ENCODE results near the gene ITPR3. TPM values are rescaled to one million over a fixed set of nuclear protein-coding genes. Genes with fewer than 3 reads are reported as not detected.

ITPR3 gene
- total RNA-seq, 2 donors from 2014 or later, result 29.6 to 33.3 TPM

GRCh38 chr6:33633462-33634158 is 12.5 kb downstream of the ITPR3 start:
- peak overlapping the region; percentile 65 for H3K4me3 Mint-ChIP-seq

GRCh38 chr6:33634161-33634727 is 13.1 kb downstream of the ITPR3 start:
- WGBS, 2 experiments (ENCODE audit: insufficient coverage in 1 of 2, insufficient read length in 1 of 2), result 14 to 25% methylated on average over 11 to 15 of the region's 15 CpGs
- Histone ChIP-seq H3K27ac (ENCODE audit: low read depth, low read length) (no peak overlapping the region), H3K4me1 (ENCODE audit: control insufficient read depth, insufficient read depth, low read length) (peaks cover 7% of the 10 kb centered on the region), H3K36me3 (ENCODE audit: control insufficient read depth, insufficient read depth, low read length) (no peaks in the 10 kb centered on the region), H3K4me3 (ENCODE audit: low read length) (peak overlapping the region; percentile 85), H3K9ac (ENCODE audit: extremely low read depth, low read length, poor library complexity, severe bottlenecking) (no peak overlapping the region), H3K9me3 (ENCODE audit: control insufficient read depth, low read length) (no peaks in the 10 kb centered on the region), H3K27me3 (ENCODE audit: control insufficient read depth, insufficient read depth, low read length, poor library complexity, severe bottlenecking) (no peaks in the 10 kb centered on the region)
- H3K27ac Mint-ChIP-seq, result peak overlapping the region; percentile 67
- no peaks in the 10 kb centered on the region for H3K27me3 Mint-ChIP-seq (ENCODE audit: insufficient read depth)
- H3K4me3 Mint-ChIP-seq, result peak overlapping the region; percentile 65
- no peaks in the 10 kb centered on the region for H3K9me3 Mint-ChIP-seq
- H3K36me3 Mint-ChIP-seq (ENCODE audit: low read depth), result peaks cover 6% of the 10 kb centered on the region
- DNase-seq, result no peak
- peaks cover 51% of the 10 kb centered on the region for H3K4me1 Mint-ChIP-seq
- no peak for TF ChIP-seq CTCF (conservative IDR thresholded peaks at IDR 0.05)

More at GRCh38 chr6:33633462-33634158, 12.5 kb downstream of the ITPR3 start:
- Mint-ChIP-seq H3K9me3 (no peaks in the 10 kb centered on the region), H3K36me3 (ENCODE audit: low read depth) (peaks cover 3% of the 10 kb centered on the region), H3K4me1 (peaks cover 49% of the 10 kb centered on the region), H3K27ac (peak overlapping the region; percentile 67), H3K27me3 (ENCODE audit: insufficient read depth) (no peaks in the 10 kb centered on the region)
- 0 to 1% methylated on average over 20 to 86 of the region's 86 CpGs for WGBS, 2 experiments (ENCODE audit: insufficient coverage in 1 of 2, insufficient read length in 1 of 2)
- Histone ChIP-seq H3K27me3 (ENCODE audit: control insufficient read depth, insufficient read depth, low read length, poor library complexity, severe bottlenecking) (no peaks in the 10 kb centered on the region), H3K4me3 (ENCODE audit: low read length) (peak overlapping the region; percentile 85), H3K4me1 (ENCODE audit: control insufficient read depth, insufficient read depth, low read length) (peaks cover 7% of the 10 kb centered on the region), H3K36me3 (ENCODE audit: control insufficient read depth, insufficient read depth, low read length) (no peaks in the 10 kb centered on the region), H3K27ac (ENCODE audit: low read depth, low read length) (no peak overlapping the region), H3K9me3 (ENCODE audit: control insufficient read depth, low read length) (no peaks in the 10 kb centered on the region), H3K9ac (ENCODE audit: extremely low read depth, low read length, poor library complexity, severe bottlenecking) (no peak overlapping the region)
- DNase-seq, result peak; percentile 89
- TF ChIP-seq CTCF (conservative IDR thresholded peaks at IDR 0.05), result no peak

- peak overlapping the region; percentile 65 for H3K4me3 Mint-ChIP-seq
- no peak for DNase-seq
- H3K9me3 Mint-ChIP-seq, result no peaks in the 10 kb centered on the region
- 73 to 86% methylated on average over 4 to 6 of the region's 8 CpGs for WGBS, 2 experiments (ENCODE audit: insufficient coverage in 1 of 2, insufficient read length in 1 of 2)
- no peak for TF ChIP-seq CTCF (conservative IDR thresholded peaks at IDR 0.05)
- no peaks in the 10 kb centered on the region for H3K9me3 ChIP-seq (ENCODE audit: control insufficient read depth, low read length)
- H3K4me1 Mint-ChIP-seq, result peaks cover 51% of the 10 kb centered on the region
- peak overlapping the region; percentile 32 for H3K27ac Mint-ChIP-seq
- H3K36me3 ChIP-seq (ENCODE audit: control insufficient read depth, insufficient read depth, low read length), result no peaks in the 10 kb centered on the region
- H3K36me3 Mint-ChIP-seq (ENCODE audit: low read depth), result peaks cover 6% of the 10 kb centered on the region
- H3K4me1 ChIP-seq (ENCODE audit: control insufficient read depth, insufficient read depth, low read length), result peaks cover 7% of the 10 kb centered on the region
- no peak overlapping the region for H3K27ac ChIP-seq (ENCODE audit: low read depth, low read length)
- no peaks in the 10 kb centered on the region for H3K27me3 ChIP-seq (ENCODE audit: control insufficient read depth, insufficient read depth, low read length, poor library complexity, severe bottlenecking)
- H3K27me3 Mint-ChIP-seq (ENCODE audit: insufficient read depth), result no peaks in the 10 kb centered on the region
- H3K4me3 ChIP-seq (ENCODE audit: low read length), result peak overlapping the region; percentile 26
- no peak overlapping the region for H3K9ac ChIP-seq (ENCODE audit: extremely low read depth, low read length, poor library complexity, severe bottlenecking)
Observed at GRCh38 chr6:33634946-33635345, 13.8 kb downstream of the ITPR3 start.

Data from endodermal cell (in vitro differentiated cells).